Activated B cell treated with CpG ODN at 0.5 μM for 24 hours (primary cell): ENCODE results near the gene IRF4. TPM values are rescaled to one million over a fixed set of nuclear protein-coding genes. Genes with fewer than 3 reads are reported as not detected.
A peak's percentile ranks its signal among the peaks of the same experiment; 100 is the strongest.

Experiments
- ATAC-seq: fragments of 200-7000 bp; cut with Tn5 transposase; one replicate; pipeline ENCODE4 v1.10.0; 2021; ENCODE audit warnings: low read depth, mild to moderate bottlenecking, moderate library complexity
- CTCF ChIA-PET: fragments of 350-600 bp; sonication (Branson Sonifier 250); formaldehyde crosslinking; loops from one replicate; lab custom pipeline; 2021; ENCODE audit warnings: antibody characterized with exemption; lab: Charles Lee
- POLR2A ChIA-PET: fragments of 350-600 bp; sonication (Branson Sonifier 250); formaldehyde crosslinking; loops from one replicate; lab custom pipeline; 2021; ENCODE audit warnings: antibody characterized with exemption; lab: Charles Lee
- DNase-seq: peaks from one replicate; pipeline ENCODE4 v3.0.0; 2022
- H3K27ac Mint-ChIP-seq: one replicate; pipeline ENCODE4 v1.8.0; 2020; ENCODE audit warnings: mixed read lengths
- H3K27me3 Mint-ChIP-seq: one replicate; pipeline ENCODE4 v1.8.0; 2021; ENCODE audit warnings: mixed read lengths
- H3K36me3 Mint-ChIP-seq: one replicate; pipeline ENCODE4 v1.8.0; 2021; ENCODE audit warnings: low read depth, mixed read lengths
- H3K4me1 Mint-ChIP-seq: one replicate; pipeline ENCODE4 v1.8.0; 2021; ENCODE audit warnings: mixed read lengths
- H3K4me3 Mint-ChIP-seq: one replicate; pipeline ENCODE4 v1.8.0; 2020; ENCODE audit warnings: mild to moderate bottlenecking, mixed read lengths
- H3K9me3 Mint-ChIP-seq: one replicate; pipeline ENCODE4 v1.8.0; 2020; ENCODE audit warnings: mixed read lengths
- intact Hi-C: fragments of 100-400 bp; cut with micrococcal nuclease; formaldehyde crosslinking; loops from one replicate; pipeline ENCODE4 v1.15.1; 2024
- total RNA-seq: library from RNA; stranded (reverse); gene quantifications from 2 replicates; pipeline ENCODE4 v1.2.3, GENCODE V29; 2022
- TF ChIP-seq, protein P1 (sequence below): fragments of 200-600 bp; IDR thresholded peaks from one replicate; pipeline ENCODE4 v1.8.0; 2022; ENCODE audit warnings: antibody characterized with exemption, mild to moderate bottlenecking

Gene IRF4
- total RNA-seq, 1 donor from 2014 or later, result 417 TPM

DNA sequence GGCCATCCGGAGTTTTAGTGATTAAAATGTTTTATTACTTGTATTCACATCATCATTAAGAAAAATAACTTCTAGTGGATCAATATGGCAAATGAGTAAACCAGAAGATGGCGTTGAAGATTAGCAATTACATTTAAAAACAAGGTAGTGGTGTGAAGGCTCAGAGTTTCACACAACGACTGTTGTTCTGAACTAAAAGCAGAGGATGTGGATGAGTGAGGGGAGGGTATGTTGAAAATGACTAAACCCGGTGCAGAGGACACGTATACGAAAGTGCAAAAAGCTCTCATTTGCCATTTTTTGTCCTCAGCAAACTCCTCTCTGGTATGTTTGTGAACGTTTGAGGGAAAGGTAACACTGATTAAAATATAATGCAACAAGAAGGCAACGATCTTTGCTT lies 1.9 kb upstream of the IRF4 start:
- POLR2A ChIA-PET, result interaction anchor here (1.0 to 9.3 kb wide), 7 partner anchors 11 to 171 kb away, joined by 3 to 255 read pairs (median 106); partner anchors contain the start of gene DUSP22
- intact Hi-C loops, result loop anchor here (2.0 to 5.0 kb wide), 5 partner anchors 51 to 1008 kb away; no protein-coding TSS in a partner anchor
- Mint-ChIP-seq H3K9me3 (no peaks in the 10 kb centered on the region), H3K27me3 (no peaks in the 10 kb centered on the region), H3K4me1 (peaks cover 34% of the 10 kb centered on the region), H3K27ac (peak overlapping the region; percentile 93), H3K36me3 (peaks cover 23% of the 10 kb centered on the region), H3K4me3 (peak overlapping the region; percentile 91)
- CTCF ChIA-PET, result interaction anchor here (0.9 to 6.5 kb wide), 7 partner anchors 8 to 201 kb away, joined by 3 to 37 read pairs (median 4); no protein-coding TSS in a partner anchor
- DNase-seq (no peak), ATAC-seq (no peak)
- TF ChIP-seq, protein P1, sequence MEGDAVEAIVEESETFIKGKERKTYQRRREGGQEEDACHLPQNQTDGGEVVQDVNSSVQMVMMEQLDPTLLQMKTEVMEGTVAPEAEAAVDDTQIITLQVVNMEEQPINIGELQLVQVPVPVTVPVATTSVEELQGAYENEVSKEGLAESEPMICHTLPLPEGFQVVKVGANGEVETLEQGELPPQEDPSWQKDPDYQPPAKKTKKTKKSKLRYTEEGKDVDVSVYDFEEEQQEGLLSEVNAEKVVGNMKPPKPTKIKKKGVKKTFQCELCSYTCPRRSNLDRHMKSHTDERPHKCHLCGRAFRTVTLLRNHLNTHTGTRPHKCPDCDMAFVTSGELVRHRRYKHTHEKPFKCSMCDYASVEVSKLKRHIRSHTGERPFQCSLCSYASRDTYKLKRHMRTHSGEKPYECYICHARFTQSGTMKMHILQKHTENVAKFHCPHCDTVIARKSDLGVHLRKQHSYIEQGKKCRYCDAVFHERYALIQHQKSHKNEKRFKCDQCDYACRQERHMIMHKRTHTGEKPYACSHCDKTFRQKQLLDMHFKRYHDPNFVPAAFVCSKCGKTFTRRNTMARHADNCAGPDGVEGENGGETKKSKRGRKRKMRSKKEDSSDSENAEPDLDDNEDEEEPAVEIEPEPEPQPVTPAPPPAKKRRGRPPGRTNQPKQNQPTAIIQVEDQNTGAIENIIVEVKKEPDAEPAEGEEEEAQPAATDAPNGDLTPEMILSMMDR, result no peak

- no peaks in the 10 kb centered on the region for H3K9me3 Mint-ChIP-seq
- no peaks in the 10 kb centered on the region for H3K27me3 Mint-ChIP-seq
- H3K27ac Mint-ChIP-seq, result peak overlapping the region; percentile 93
- ATAC-seq, result peak; percentile 58
- H3K4me3 Mint-ChIP-seq, result peak overlapping the region; percentile 91
- peak; percentile 74 for DNase-seq
- CTCF ChIA-PET, result interaction anchor here (0.8 to 6.5 kb wide), 14 partner anchors 12 to 202 kb away, joined by 3 to 37 read pairs (median 5); partner anchors contain the start of gene DUSP22
- intact Hi-C loops, result loop anchor here (1.0 to 5.0 kb wide), 13 partner anchors 13 to 1006 kb away; no protein-coding TSS in a partner anchor
- POLR2A ChIA-PET, result interaction anchor here (0.6 to 9.3 kb wide), 54 partner anchors 8 to 1047 kb away, joined by 3 to 255 read pairs (median 11); partner anchors contain the start of gene DUSP22
- TF ChIP-seq, protein P1, result no peak
- H3K36me3 Mint-ChIP-seq, result peaks cover 37% of the 10 kb centered on the region
- peaks cover 48% of the 10 kb centered on the region for H3K4me1 Mint-ChIP-seq
Measured at GRCh38 chr6:390914-391558, 516 bp upstream of the IRF4 start.

DNA sequence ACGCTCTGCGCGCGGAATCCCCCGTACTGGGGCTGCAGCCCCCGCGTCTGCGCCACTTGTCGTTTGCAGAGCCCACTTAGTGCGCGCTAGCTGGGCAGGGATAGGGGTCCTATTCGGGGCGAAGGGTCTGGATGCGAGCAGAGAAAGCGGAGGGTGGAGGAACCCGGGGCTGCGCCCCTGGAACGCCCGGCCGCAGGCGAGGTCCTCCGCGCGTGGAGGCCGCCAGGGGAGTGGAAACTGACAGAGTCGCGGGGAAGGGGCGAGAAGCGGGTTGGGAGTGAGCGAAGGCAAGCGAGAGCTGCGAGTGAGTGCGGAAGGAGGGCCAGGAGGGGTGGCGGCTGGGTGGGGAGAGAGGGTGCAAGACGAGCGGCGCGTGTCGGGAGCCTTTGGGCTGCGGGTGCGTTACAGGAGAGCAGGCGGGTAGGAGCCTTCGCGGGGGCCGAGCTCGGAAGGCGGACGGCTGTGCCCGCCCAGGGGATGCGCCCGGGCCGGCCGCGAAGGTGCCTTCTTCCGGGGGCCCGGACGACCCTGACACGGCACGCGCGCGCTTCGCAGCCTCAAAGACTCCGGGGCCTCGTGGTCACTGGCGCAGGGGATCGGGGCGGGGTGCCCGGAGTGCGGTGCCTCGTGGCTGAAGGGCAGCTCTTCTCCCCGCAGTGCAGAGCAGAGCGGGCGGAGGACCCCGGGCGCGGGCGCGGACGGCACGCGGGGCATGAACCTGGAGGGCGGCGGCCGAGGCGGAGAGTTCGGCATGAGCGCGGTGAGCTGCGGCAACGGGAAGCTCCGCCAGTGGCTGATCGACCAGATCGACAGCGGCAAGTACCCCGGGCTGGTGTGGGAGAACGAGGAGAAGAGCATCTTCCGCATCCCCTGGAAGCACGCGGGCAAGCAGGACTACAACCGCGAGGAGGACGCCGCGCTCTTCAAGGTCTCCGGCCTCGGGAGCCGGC lies 1.2 kb downstream of the IRF4 start:
- DNase-seq (peak; percentile 44), ATAC-seq (no peak)
- H3K4me3 Mint-ChIP-seq, result peak overlapping the region; percentile 98
- ChIA-PET POLR2A (interaction anchor here (0.7 to 9.3 kb wide), 54 partner anchors 10 to 212 kb away, joined by 3 to 255 read pairs (median 11); partner anchors contain the start of gene DUSP22), CTCF (interaction anchor here (0.8 to 6.5 kb wide), 8 partner anchors 11 to 174 kb away, joined by 3 to 37 read pairs (median 6); partner anchors contain the start of gene DUSP22)
- intact Hi-C loops, result loop anchor here (5.0 kb wide), 4 partner anchors 110 to 1005 kb away; no protein-coding TSS in a partner anchor
- no peaks in the 10 kb centered on the region for H3K9me3 Mint-ChIP-seq
- TF ChIP-seq, protein P1, result no peak
- peak overlapping the region; percentile 94 for H3K27ac Mint-ChIP-seq
- peaks cover 49% of the 10 kb centered on the region for H3K36me3 Mint-ChIP-seq
- peaks cover 60% of the 10 kb centered on the region for H3K4me1 Mint-ChIP-seq
- H3K27me3 Mint-ChIP-seq, result no peaks in the 10 kb centered on the region

DNA sequence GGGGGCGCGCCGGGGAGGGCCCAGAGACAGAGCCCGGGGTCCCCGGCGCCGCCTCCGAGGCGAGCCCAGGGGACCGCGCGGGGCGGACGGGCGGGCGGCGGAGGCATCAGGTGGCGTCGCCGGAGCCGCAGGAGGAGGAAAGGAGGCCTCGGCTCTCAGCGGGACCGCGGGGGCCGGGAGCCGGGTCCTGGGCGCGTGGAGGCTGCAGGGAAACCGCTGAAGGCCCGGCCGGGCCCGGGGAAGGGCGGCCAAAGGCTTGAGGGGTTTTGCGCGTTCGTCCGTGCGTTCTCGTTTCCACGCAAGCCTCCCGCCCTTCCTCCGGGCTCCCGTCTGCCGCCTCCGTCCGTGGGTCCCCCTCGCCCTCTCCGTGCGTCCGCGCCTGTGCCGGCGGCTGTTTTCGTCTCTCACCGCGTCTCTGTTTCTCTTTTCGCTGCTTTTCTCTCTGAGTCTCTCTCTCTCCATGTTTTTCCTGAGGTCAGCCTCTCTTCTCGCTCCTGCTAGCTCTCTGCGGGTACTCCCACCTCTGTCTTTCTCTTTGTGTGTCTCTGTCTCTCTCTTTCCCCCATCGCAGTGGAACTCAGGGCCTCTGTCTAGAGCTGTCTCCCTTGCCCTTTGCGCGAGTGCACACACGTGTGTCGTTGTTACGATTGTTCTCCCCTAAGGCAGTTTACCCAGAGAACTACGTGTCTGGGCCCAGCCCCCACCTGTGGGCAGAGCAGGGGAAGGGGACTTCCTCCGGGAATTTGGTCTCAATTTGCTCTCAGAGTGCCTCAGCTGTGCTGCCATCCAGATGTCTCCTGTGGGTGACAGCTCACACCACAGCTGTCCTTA lies 2.1 kb downstream of the IRF4 start:
- ATAC-seq (no peak), DNase-seq (peak; percentile 48)
- Mint-ChIP-seq H3K27me3 (no peaks in the 10 kb centered on the region), H3K4me1 (peaks cover 67% of the 10 kb centered on the region), H3K9me3 (no peaks in the 10 kb centered on the region), H3K4me3 (peak overlapping the region; percentile 98), H3K27ac (peak overlapping the region; percentile 96), H3K36me3 (peaks cover 58% of the 10 kb centered on the region)
- POLR2A ChIA-PET, result interaction anchor here (0.8 to 9.3 kb wide), 33 partner anchors 10 to 208 kb away, joined by 3 to 255 read pairs (median 7); partner anchors contain the start of gene DUSP22
- TF ChIP-seq, protein P1, result no peak
- intact Hi-C loops, result loop anchor here (5.0 kb wide), 4 partner anchors 109 to 1004 kb away; no protein-coding TSS in a partner anchor
- CTCF ChIA-PET, result interaction anchor here (0.9 to 6.5 kb wide), 5 partner anchors 11 to 167 kb away, joined by 3 to 37 read pairs (median 3); no protein-coding TSS in a partner anchor
